A673 (cell line): ENCODE measurements around the gene MYRFL. TPM values are rescaled to one million over a fixed set of nuclear protein-coding genes. Genes with fewer than 3 reads are reported as not detected.

Experiments used
- BruUV-seq: library from RNA; stranded (reverse); fragments of 400-500 nt; replicated peaks from 2 replicates; lab custom pipeline; 2021; lab: Mats Ljungman, UMichigan
- CTCF ChIA-PET: fragments of 300-600 bp; sonication (Branson Sonifier 250); formaldehyde crosslinking; loops from one replicate; lab custom pipeline; 2022; ENCODE audit warnings: antibody characterized with exemption; lab: Charles Lee
- POLR2A ChIA-PET: fragments of 300-600 bp; sonication (Branson Sonifier 250); formaldehyde crosslinking; loops from one replicate; lab custom pipeline; 2022; ENCODE audit warnings: antibody characterized with exemption; ENCODE audit not compliant: low non-redundant PET; lab: Charles Lee
- DNase-seq: peaks from one replicate; pipeline ENCODE4 v3.0.0-alpha.2; 2015; ENCODE audit warnings: low spot score
- H3K27ac ChIP-seq: fragments of 200-600 bp; sonication (generic); 2 replicates; pipeline ENCODE4 v1.5.1; 2016; ENCODE audit warnings: mixed run types, low read depth, mild to moderate bottlenecking, mixed read lengths, antibody characterized with exemption, low read length; ENCODE audit not compliant: poor library complexity, severe bottlenecking
- H3K27me3 ChIP-seq: fragments of 200-600 bp; sonication (generic); replicated peaks from 2 replicates; pipeline ENCODE4 v1.6.1; 2017; ENCODE audit warnings: mixed run types, low read depth, mild to moderate bottlenecking, mixed read lengths, antibody characterized with exemption, low read length; ENCODE audit not compliant: insufficient read depth, poor library complexity
- H3K36me3 ChIP-seq: fragments of 200-600 bp; sonication (generic); 2 replicates; pipeline ENCODE4 v1.6.1; 2016; ENCODE audit warnings: mixed run types, mild to moderate bottlenecking, mixed read lengths, antibody characterized with exemption, low read length; ENCODE audit not compliant: insufficient read depth, poor library complexity, severe bottlenecking
- H3K4me1 ChIP-seq: fragments of 200-600 bp; sonication (generic); 2 replicates; pipeline ENCODE4 v1.6.1; 2017; ENCODE audit warnings: mixed run types, mild to moderate bottlenecking, mixed read lengths, antibody characterized with exemption, low read length; ENCODE audit not compliant: insufficient read depth, poor library complexity, severe bottlenecking
- H3K4me3 ChIP-seq: fragments of 200-600 bp; sonication (generic); 2 replicates; pipeline ENCODE4 v1.5.1; 2016; ENCODE audit warnings: low read depth, mixed run types, mild to moderate bottlenecking, mixed read lengths, low read length; ENCODE audit not compliant: poor library complexity, severe bottlenecking
- H3K9me3 ChIP-seq: fragments of 200-600 bp; sonication (generic); 2 replicates; pipeline ENCODE4 v1.6.1; 2016; ENCODE audit warnings: mixed run types, low read depth, mild to moderate bottlenecking, mixed read lengths, antibody characterized with exemption, low read length; ENCODE audit not compliant: poor library complexity, severe bottlenecking
- EZH2 ChIP-seq: fragments of 200-600 bp; sonication (generic); IDR thresholded peaks from 2 replicates; pipeline ENCODE4 v1.6.1; 2017; ENCODE audit warnings: borderline replicate concordance, low read depth, mild to moderate bottlenecking, mixed read lengths, antibody characterized with exemption, low read length; ENCODE audit not compliant: poor library complexity, severe bottlenecking
- intact Hi-C: fragments of 100-400 bp; cut with micrococcal nuclease; formaldehyde crosslinking; loops from one replicate; pipeline ENCODE4 v1.10.0; 2022; ENCODE audit not compliant: unreplicated experiment
- total RNA-seq: library from RNA; stranded (reverse); gene quantifications from 2 replicates; pipeline ENCODE4 v1.2.3, GENCODE V29; 2021
- TF ChIP-seq, protein P1 (sequence below): fragments of 300-800, 200-600 bp; sonication (generic); conservative IDR thresholded peaks from 2 replicates; pipeline ENCODE4 v1.5.1; 2017; ENCODE audit warnings: low read depth, mild to moderate bottlenecking, antibody characterized with exemption, low read length, moderate library complexity, mixed read lengths

The MYRFL gene
- total RNA-seq, 1 experiment from 2014 or later, result not detected

DNA sequence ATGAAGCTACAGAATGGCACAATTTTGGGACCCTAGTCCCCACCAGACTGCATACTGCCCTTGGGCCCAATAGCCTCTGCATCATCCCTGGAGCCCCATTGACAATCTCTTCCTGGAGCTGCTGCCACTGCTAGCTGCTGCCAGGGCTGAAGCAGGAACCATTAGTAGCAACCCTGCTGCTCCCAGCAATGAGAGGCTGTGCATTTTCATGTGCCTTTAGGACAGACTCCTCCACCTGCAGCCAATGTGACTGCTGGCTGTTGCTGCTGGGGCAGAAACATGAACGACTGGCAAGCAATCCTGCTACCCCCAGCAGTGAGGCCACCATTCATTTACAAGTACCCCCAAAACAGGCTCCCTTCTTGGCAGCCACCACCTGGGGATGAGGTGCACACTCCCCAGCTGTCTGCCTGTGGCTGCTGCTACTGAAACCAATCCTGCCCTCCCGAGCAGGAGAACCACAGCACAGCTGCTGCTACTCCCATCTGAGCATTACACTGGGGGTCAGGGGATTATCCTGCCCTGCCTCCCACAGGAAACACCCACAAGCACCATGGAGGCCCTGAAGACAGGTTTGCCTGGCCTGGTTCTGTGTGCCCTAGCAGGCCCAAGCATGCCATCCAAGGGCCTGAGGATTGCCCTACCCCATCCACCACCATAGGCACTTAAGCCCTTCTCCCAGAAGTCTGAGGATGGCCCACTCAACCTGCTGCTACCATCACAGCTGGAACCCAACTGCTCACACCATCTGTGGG, 181.0 kb downstream of the MYRFL start:
- TF ChIP-seq, protein P1, sequence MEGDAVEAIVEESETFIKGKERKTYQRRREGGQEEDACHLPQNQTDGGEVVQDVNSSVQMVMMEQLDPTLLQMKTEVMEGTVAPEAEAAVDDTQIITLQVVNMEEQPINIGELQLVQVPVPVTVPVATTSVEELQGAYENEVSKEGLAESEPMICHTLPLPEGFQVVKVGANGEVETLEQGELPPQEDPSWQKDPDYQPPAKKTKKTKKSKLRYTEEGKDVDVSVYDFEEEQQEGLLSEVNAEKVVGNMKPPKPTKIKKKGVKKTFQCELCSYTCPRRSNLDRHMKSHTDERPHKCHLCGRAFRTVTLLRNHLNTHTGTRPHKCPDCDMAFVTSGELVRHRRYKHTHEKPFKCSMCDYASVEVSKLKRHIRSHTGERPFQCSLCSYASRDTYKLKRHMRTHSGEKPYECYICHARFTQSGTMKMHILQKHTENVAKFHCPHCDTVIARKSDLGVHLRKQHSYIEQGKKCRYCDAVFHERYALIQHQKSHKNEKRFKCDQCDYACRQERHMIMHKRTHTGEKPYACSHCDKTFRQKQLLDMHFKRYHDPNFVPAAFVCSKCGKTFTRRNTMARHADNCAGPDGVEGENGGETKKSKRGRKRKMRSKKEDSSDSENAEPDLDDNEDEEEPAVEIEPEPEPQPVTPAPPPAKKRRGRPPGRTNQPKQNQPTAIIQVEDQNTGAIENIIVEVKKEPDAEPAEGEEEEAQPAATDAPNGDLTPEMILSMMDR, result no peak
- CTCF ChIA-PET, result no interaction called here
- Histone ChIP-seq H3K27me3 (no peaks in the 10 kb centered on the region), H3K9me3 (peaks cover 12% of the 10 kb centered on the region), H3K4me3 (no peak overlapping the region), H3K4me1 (peaks cover 4% of the 10 kb centered on the region), H3K36me3 (no peaks in the 10 kb centered on the region), H3K27ac (no peak overlapping the region)
- POLR2A ChIA-PET, result no interaction called here
- no peak for DNase-seq
- intact Hi-C loops, result no loop called here
- BruUV-seq, result no TSS peak

DNA sequence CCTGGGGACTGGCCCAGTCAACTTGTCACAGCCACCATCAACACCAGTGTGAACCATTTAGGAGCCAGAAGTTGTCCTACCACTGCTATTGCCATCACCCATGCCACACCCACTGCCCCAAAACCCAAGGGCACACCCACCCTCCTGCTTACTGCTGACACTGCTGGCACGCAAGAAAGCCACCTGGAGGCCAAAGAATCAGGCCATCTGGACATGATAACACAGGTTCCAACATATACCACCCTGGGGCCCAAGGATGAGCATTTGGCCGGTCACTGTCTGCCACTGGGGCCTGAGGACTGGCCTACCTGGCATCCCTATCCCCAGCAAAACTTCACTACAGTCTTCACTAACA, 181.6 kb downstream of the MYRFL start:
- no peak overlapping the region for H3K27ac ChIP-seq
- H3K36me3 ChIP-seq, result no peaks in the 10 kb centered on the region
- H3K27me3 ChIP-seq, result no peaks in the 10 kb centered on the region
- intact Hi-C loops, result no loop called here
- H3K4me3 ChIP-seq, result no peak overlapping the region
- BruUV-seq, result no TSS peak
- H3K9me3 ChIP-seq, result peaks cover 12% of the 10 kb centered on the region
- H3K4me1 ChIP-seq, result peaks cover 4% of the 10 kb centered on the region
- TF ChIP-seq, protein P1, result no peak
- TF ChIP-seq EZH2, result no peak
- POLR2A ChIA-PET, result no interaction called here
- DNase-seq, result no peak
- CTCF ChIA-PET, result no interaction called here

DNA sequence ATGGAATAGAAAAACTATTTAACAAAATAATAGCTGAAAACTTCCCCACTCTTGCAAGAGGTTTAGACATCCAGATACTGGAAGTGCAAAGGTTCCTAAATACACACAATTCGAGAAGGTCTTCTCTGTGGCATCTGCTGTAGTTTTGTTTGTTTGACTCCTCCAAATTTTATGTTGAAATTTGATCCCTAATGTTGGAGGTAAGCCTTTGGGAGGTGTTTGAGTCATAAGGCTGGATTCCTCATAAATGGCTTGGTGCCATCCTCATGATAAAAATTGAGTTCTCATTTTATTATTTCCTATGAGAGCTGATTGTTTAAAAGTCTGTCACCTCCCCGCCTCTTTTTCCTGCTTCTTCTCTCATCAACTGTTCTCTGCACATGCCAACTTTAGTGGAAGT, 182.7 kb downstream of the MYRFL start:
- ChIA-PET POLR2A (no interaction called here), CTCF (no interaction called here)
- BruUV-seq, result no TSS peak
- DNase-seq, result no peak
- peaks cover 4% of the 10 kb centered on the region for H3K4me1 ChIP-seq
- H3K27me3 ChIP-seq, result no peaks in the 10 kb centered on the region
- H3K36me3 ChIP-seq, result no peaks in the 10 kb centered on the region
- H3K27ac ChIP-seq, result no peak overlapping the region
- H3K9me3 ChIP-seq, result peaks cover 12% of the 10 kb centered on the region
- intact Hi-C loops, result no loop called here
- no peak overlapping the region for H3K4me3 ChIP-seq
- no peak for TF ChIP-seq EZH2
- TF ChIP-seq, protein P1, result no peak

Other genes with a start within 250 kb of the MYRFL start
- gene CCT2, start 239.8 kb upstream of the MYRFL start, total RNA-seq, result 519 and 566 TPM in 2 replicates
- gene LRRC10, start 214.3 kb upstream of the MYRFL start, total RNA-seq, result not detected in 2 replicates
- gene BEST3, start 125.9 kb upstream of the MYRFL start, total RNA-seq, result 0.50 and 0.69 TPM in 2 replicates
- gene RAB3IP, start 86.4 kb upstream of the MYRFL start, total RNA-seq, result 39.4 and 41.8 TPM in 2 replicates